ENCODE results near the gene ARHGEF1. TPM values are rescaled to one million over a fixed set of nuclear protein-coding genes. Genes with fewer than 3 reads are reported as not detected.
A peak's percentile ranks its signal among the peaks of the same experiment; 100 is the strongest.

Gene ARHGEF1
- total RNA-seq, 1 experiment from 2014 or later, result 18.9 TPM

DNA sequence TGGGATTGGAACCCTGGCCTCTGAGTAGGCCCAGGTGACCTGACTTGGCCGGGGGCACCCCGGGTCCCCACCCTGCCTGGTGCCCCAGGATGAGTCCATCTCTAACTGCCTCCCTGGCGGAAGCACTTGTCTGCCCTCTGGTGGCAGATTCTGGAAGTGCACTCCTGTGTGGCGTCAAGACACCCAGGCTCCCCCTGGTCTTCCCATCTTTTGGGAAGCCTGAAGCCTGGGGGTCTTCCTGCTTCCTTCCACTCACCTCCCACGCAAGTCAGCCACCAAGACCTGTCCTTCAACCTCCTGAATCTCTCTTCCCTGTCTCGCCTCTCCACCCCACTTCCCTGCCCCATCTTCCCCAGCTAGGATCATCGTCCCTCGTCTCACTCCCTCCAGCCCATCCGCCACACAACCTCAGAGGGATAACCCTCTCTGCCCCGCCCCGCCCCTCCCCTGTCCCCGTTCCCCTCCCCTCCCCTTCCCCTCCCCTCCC is 68.7 kb downstream of the ARHGEF1 start:
- in situ Hi-C loops (cut with HindIII; ENCODE audit: low pct_unique_long_range_greater_than_20kb, low sequenced_read_pairs), result no loop called here
- DNase-seq (ENCODE audit: low read depth, low spot score), result peak; percentile 78

DNA sequence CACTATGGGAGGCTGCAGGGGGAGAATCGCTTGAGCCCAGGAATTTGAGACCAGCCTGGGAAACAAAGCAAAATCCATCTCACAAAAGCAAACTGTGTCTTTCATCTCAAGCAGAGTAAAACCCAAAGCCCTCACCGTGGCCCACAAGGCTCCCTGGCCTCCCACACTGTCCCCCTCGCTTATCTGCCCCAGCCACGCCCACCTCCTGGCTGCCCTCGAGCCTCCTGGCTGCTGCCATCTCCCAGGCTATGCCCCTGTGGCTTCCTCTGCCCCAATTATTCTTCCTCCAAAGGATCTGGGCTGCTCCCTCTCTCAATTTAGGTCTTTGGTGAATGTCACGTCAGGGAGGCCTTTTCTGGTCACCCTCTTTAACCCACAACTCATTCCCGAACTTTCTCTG is 72.5 kb downstream of the ARHGEF1 start:
- no peak for DNase-seq (ENCODE audit: low read depth, low spot score)
- in situ Hi-C loops (cut with HindIII; ENCODE audit: low pct_unique_long_range_greater_than_20kb, low sequenced_read_pairs), result no loop called here

DNA sequence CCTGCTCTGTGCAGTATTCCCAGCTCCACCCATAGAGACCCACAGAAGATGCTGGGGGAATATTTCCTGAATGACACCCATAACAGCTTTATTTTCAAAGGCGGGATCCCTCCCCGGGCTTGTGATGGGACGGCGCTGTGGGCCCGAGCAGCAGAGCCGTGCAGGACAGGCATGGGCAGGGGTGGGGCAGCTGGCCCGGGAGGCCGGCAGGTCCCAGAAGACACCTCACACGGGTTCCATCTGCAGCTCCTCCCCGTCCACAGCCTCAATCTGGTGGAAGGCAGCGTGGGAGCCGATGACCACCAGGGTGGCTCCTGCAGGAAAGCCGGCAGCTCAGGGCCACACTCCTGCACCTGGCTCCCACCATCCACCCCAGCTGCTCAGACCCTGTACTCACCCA is 73.6 kb downstream of the ARHGEF1 start:
- in situ Hi-C loops (cut with HindIII; ENCODE audit: low pct_unique_long_range_greater_than_20kb, low sequenced_read_pairs), result no loop called here
- no peak for DNase-seq (ENCODE audit: low read depth, low spot score)

Small RNAs within 50 kb of the gene (small RNA-seq; reads per million reads assigned to genes)
- gene MIR6797, result 0.02 to 0.19 reads per million in 2 experiments

Other genes starting within 250 kb of the ARHGEF1 start
- not detected in 2 replicates for gene CEACAM7, start 194.9 kb upstream of the ARHGEF1 start, total RNA-seq (2014; rRNA removed; shearing (Covaris generic))
- not detected in 2 replicates for gene CEACAM5, start 174.6 kb upstream of the ARHGEF1 start, total RNA-seq (2014; rRNA removed; shearing (Covaris generic))
- gene CEACAM6, start 127.7 kb upstream of the ARHGEF1 start, total RNA-seq (2014; rRNA removed; shearing (Covaris generic)), result 0.13 TPM in 1 of 2 replicates, not detected in the other
- gene CEACAM3, start 86.6 kb upstream of the ARHGEF1 start, total RNA-seq (2014; rRNA removed; shearing (Covaris generic)), result not detected in 2 replicates
- gene LYPD4, start 38.5 kb upstream of the ARHGEF1 start, total RNA-seq (2014; rRNA removed; shearing (Covaris generic)), result not detected in 2 replicates
- gene DMRTC2, start 38.1 kb upstream of the ARHGEF1 start, total RNA-seq (2014; rRNA removed; shearing (Covaris generic)), result not detected in 2 replicates
- gene RPS19, start 22.9 kb upstream of the ARHGEF1 start, total RNA-seq (2014; rRNA removed; shearing (Covaris generic)), result 1,776 and 1,861 TPM in 2 replicates
- gene CD79A, start 5.9 kb upstream of the ARHGEF1 start, total RNA-seq (2014; rRNA removed; shearing (Covaris generic)), result 0.11 and 0.37 TPM in 2 replicates
- gene ERFL, start 45.3 kb downstream of the ARHGEF1 start, total RNA-seq (2014; rRNA removed; shearing (Covaris generic)), result not detected in 2 replicates
- 137 and 154 TPM in 2 replicates for gene RABAC1, start 76.1 kb downstream of the ARHGEF1 start, total RNA-seq (2014; rRNA removed; shearing (Covaris generic))
- 1.2 and 2.7 TPM in 2 replicates for gene ATP1A3, start 111.0 kb downstream of the ARHGEF1 start, total RNA-seq (2014; rRNA removed; shearing (Covaris generic))
- gene GRIK5, start 187.0 kb downstream of the ARHGEF1 start, total RNA-seq (2014; rRNA removed; shearing (Covaris generic)), result not detected in 2 replicates
- gene ZNF574, start 193.0 kb downstream of the ARHGEF1 start, total RNA-seq (2014; rRNA removed; shearing (Covaris generic)), result 11.9 and 13.8 TPM in 2 replicates
- gene POU2F2, start 249.3 kb downstream of the ARHGEF1 start, total RNA-seq (2014; rRNA removed; shearing (Covaris generic)), result not detected in 2 replicates